Measurements from ENCODE around the gene DMRT2. TPM values are rescaled to one million over a fixed set of nuclear protein-coding genes. Genes with fewer than 3 reads are reported as not detected.

DMRT2 gene
- total and polyA plus RNA-seq, 2 of the 13 experiments (the other 11 are each of a cell fraction or from before 2014, with no cell fraction given) = not detected

DNA sequence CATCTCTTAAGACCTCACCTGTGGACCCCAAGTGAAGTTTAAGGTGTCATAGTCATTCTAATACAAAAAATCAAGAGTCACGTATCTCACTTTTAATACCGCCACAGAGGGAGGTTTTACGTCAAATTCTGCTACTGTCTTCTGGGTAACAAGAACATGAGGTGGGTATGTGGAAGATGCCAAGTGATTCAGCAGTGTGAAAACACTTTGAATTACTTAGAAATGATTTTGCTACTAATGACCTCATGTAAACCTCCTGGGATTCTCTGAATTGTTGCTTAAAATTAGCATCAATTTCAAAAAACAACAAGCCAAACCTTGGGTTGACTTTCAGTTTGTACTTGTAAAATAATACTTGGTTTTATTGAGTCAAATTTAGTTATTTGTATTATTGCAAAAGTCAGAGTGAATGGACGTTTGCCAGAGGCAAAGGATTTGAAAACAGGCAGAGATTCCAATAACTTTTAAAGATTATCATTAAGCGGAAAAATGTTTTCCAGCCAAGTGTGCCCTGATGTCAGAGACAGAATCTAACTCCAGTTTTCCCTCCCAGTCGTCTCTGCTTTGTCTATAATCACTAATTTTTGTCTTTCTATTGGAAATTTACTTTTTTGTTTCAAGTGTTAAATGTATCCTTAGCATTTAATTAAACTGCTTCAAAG, 8.8 kb downstream of the DMRT2 start:
- intact Hi-C loops (cut with micrococcal nuclease; ENCODE audit: unreplicated experiment) (no loop called here), in situ Hi-C loops (cut with HindIII; ENCODE audit: extremely low pct_ligation_motif_present, low pct_unique_long_range_greater_than_20kb) (no loop called here)
- Histone ChIP-seq H3K36me3 (replicated peaks in 1 of 2; ENCODE audit: control insufficient read depth in 1 of 2, insufficient read depth in 2 of 2, low read length in 2 of 2) (no peaks in the 10 kb centered on the region), H3K79me2 (ENCODE audit: insufficient read depth, low read length) (no peaks in the 10 kb centered on the region), H3K4me2 (ENCODE audit: low read depth, low read length) (no peak overlapping the region), H3K27ac (ENCODE audit: extremely low read length, insufficient read depth, low read length) (no peak overlapping the region), H3K9me3 (ENCODE audit: low read length) (no peaks in the 10 kb centered on the region), H3K27me3 (ENCODE audit: control insufficient read depth in 1 of 2, insufficient read depth in 2 of 2, low read length in 2 of 2) (no peaks in the 10 kb centered on the region), H3K4me1 (ENCODE audit: insufficient read depth, low read length) (no peaks in the 10 kb centered on the region), H4K20me1 (ENCODE audit: insufficient read depth, low read length) (no peaks in the 10 kb centered on the region), H3K4me3 (replicated peaks in 1 of 3; ENCODE audit: insufficient read depth in 1 of 3, low read depth in 2 of 3, low read length in 3 of 3) (no peak overlapping the region), H2AFZ (ENCODE audit: low read length) (no peak overlapping the region), H3K9ac (ENCODE audit: insufficient read depth, low read depth, low read length) (no peak overlapping the region)
- WGBS (ENCODE audit: low lambda C conversion rate) = 45% methylated on average over 6 of the region's 6 CpGs
- ATAC-seq = no peak
- no peak for FAIRE-seq
- BruUV-seq (replicated peaks) = no TSS peak
- DNase-seq (ENCODE audit: low spot score) = no peak
- TF ChIP-seq ZNF619 (CRISPR knock-in tag; IDR thresholded peaks at IDR 0.05) (no peak), ZBTB20 (CRISPR knock-in tag; IDR thresholded peaks at IDR 0.05; ENCODE audit: borderline replicate concordance, low read depth) (no peak)
- POLR2A ChIA-PET = no interaction called here
- CTCF ChIA-PET (ENCODE audit: low intra/inter-chr PET ratio, low total read pairs) = no interaction called here

DNA sequence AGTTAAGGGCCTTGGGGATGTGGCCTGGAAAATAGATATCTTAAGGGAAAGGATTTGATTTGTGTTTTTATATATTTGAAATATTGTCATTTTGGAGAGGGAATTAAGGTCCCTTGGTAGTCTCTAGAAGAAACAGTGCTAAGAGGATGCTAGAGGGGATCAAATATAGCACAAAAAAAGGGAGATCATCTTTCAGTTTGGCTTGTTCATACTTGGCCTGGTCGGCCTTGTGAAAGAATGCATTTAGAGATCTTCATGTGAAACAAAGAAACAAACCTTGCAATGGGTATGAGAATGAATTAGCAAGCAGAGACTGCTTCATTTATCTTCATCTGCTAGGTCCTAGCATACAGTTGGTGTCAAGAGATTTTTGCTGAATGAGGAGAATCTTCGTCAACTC, 15.0 kb downstream of the DMRT2 start:
- BruUV-seq (replicated peaks) = no TSS peak
- no peak for FAIRE-seq
- WGBS (ENCODE audit: low lambda C conversion rate) = 30% methylated on average over 2 of the region's 2 CpGs
- Histone ChIP-seq H3K27me3 (ENCODE audit: control insufficient read depth in 1 of 2, insufficient read depth in 2 of 2, low read length in 2 of 2) (no peaks in the 10 kb centered on the region), H3K4me1 (ENCODE audit: insufficient read depth, low read length) (no peaks in the 10 kb centered on the region), H3K9me3 (ENCODE audit: low read length) (no peaks in the 10 kb centered on the region), H3K27ac (ENCODE audit: extremely low read length, insufficient read depth, low read length) (no peak overlapping the region), H4K20me1 (ENCODE audit: insufficient read depth, low read length) (no peaks in the 10 kb centered on the region), H3K4me2 (ENCODE audit: low read depth, low read length) (no peak overlapping the region), H3K36me3 (replicated peaks in 1 of 2; ENCODE audit: control insufficient read depth in 1 of 2, insufficient read depth in 2 of 2, low read length in 2 of 2) (no peaks in the 10 kb centered on the region), H3K9ac (ENCODE audit: insufficient read depth, low read depth, low read length) (no peak overlapping the region), H3K79me2 (ENCODE audit: insufficient read depth, low read length) (no peaks in the 10 kb centered on the region), H3K4me3 (replicated peaks in 1 of 3; ENCODE audit: insufficient read depth in 1 of 3, low read depth in 2 of 3, low read length in 3 of 3) (no peak overlapping the region), H2AFZ (ENCODE audit: low read length) (no peak overlapping the region)
- intact Hi-C loops (cut with micrococcal nuclease; ENCODE audit: unreplicated experiment) (no loop called here), in situ Hi-C loops (cut with HindIII; ENCODE audit: extremely low pct_ligation_motif_present, low pct_unique_long_range_greater_than_20kb) (no loop called here)
- TF ChIP-seq HHEX (CRISPR knock-in tag; IDR thresholded peaks at IDR 0.05) (no peak), NFRKB (IDR thresholded peaks at IDR 0.05) (no peak), ZNF24 (IDR thresholded peaks at IDR 0.05) (no peak), CCAR2 (optimal IDR thresholded peaks at IDR 0.05; ENCODE audit: low read depth, low read length) (no peak), ZNF768 (CRISPR knock-in tag; IDR thresholded peaks at IDR 0.05) (no peak), SMAD9 (CRISPR knock-in tag; IDR thresholded peaks at IDR 0.05) (no peak), MTF2 (CRISPR knock-in tag; IDR thresholded peaks at IDR 0.05; ENCODE audit: borderline replicate concordance) (no peak), ZNF563 (CRISPR knock-in tag; IDR thresholded peaks at IDR 0.05) (no peak), NFE2 (CRISPR knock-in tag; IDR thresholded peaks at IDR 0.05) (no peak), HMGA1 (CRISPR knock-in tag; conservative IDR thresholded peaks at IDR 0.05) (no peak)
- TF ChIP-seq, protein P1, sequence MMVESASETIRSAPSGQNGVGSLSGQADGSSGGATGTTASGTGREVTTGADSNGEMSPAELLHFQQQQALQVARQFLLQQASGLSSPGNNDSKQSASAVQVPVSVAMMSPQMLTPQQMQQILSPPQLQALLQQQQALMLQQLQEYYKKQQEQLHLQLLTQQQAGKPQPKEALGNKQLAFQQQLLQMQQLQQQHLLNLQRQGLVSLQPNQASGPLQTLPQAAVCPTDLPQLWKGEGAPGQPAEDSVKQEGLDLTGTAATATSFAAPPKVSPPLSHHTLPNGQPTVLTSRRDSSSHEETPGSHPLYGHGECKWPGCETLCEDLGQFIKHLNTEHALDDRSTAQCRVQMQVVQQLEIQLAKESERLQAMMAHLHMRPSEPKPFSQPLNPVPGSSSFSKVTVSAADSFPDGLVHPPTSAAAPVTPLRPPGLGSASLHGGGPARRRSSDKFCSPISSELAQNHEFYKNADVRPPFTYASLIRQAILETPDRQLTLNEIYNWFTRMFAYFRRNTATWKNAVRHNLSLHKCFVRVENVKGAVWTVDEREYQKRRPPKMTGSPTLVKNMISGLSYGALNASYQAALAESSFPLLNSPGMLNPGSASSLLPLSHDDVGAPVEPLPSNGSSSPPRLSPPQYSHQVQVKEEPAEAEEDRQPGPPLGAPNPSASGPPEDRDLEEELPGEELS (CRISPR knock-in tag; IDR thresholded peaks at IDR 0.05) = no peak
- TF ChIP-seq, protein P2, sequence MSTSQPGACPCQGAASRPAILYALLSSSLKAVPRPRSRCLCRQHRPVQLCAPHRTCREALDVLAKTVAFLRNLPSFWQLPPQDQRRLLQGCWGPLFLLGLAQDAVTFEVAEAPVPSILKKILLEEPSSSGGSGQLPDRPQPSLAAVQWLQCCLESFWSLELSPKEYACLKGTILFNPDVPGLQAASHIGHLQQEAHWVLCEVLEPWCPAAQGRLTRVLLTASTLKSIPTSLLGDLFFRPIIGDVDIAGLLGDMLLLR (CRISPR knock-in tag; IDR thresholded peaks at IDR 0.05) = no peak
- POLR2A ChIA-PET = no interaction called here
- CTCF ChIA-PET (ENCODE audit: low intra/inter-chr PET ratio, low total read pairs) = no interaction called here
- DNase-seq (ENCODE audit: low spot score) = no peak
- no peak for ATAC-seq

Measured in HepG2 (cell line).